Neural progenitor cell (in vitro differentiated cells): ENCODE measurements around the gene SLC4A11. TPM values are rescaled to one million over a fixed set of nuclear protein-coding genes. Genes with fewer than 3 reads are reported as not detected.

Source experiments
- DNase-seq: peaks from one replicate; pipeline ENCODE4 v3.0.0-alpha.2; 2016; ENCODE audit warnings: low spot score
- H2AFZ ChIP-seq: fragments of 200-600 bp; sonication (generic); replicated peaks from 2 replicates; pipeline ENCODE4 v1.6.1; 2016; ENCODE audit warnings: antibody characterized with exemption
- H3F3A ChIP-seq: fragments of 200-600 bp; sonication (generic); 2 replicates; pipeline ENCODE4 v1.6.1; 2016; ENCODE audit warnings: antibody characterized with exemption, low read depth
- H3K27ac ChIP-seq: fragments of 200-600 bp; sonication (generic); 2 replicates; pipeline ENCODE4 v1.5.1; 2016; ENCODE audit warnings: mild to moderate bottlenecking
- H3K27me3 ChIP-seq: fragments of 200-600 bp; sonication (generic); 2 replicates; pipeline ENCODE4 v1.6.1; 2016; ENCODE audit warnings: mild to moderate bottlenecking, moderate library complexity
- H3K36me3 ChIP-seq: fragments of 200-600 bp; sonication (generic); 2 replicates; pipeline ENCODE4 v1.5.1; 2016
- H3K4me1 ChIP-seq: fragments of 200-600 bp; sonication (generic); 2 replicates; pipeline ENCODE4 v1.6.1; 2016; ENCODE audit warnings: mixed run types
- H3K4me2 ChIP-seq: fragments of 200-600 bp; sonication (generic); 2 replicates; pipeline ENCODE4 v1.6.1; 2016
- H3K4me3 ChIP-seq: fragments of 200-600 bp; sonication (generic); 2 replicates; pipeline ENCODE4 v1.5.1; 2016
- H3K79me2 ChIP-seq: fragments of 200-600 bp; sonication (generic); 2 replicates; pipeline ENCODE4 v1.6.1; 2016; ENCODE audit warnings: low read depth
- H3K9ac ChIP-seq: fragments of 200-600 bp; sonication (generic); 2 replicates; pipeline ENCODE4 v1.6.1; 2016
- H3K9me3 ChIP-seq: fragments of 200-600 bp; sonication (generic); 2 replicates; pipeline ENCODE4 v1.5.1; 2016; ENCODE audit warnings: low read depth
- H4K20me1 ChIP-seq: fragments of 200-600 bp; sonication (generic); 2 replicates; pipeline ENCODE4 v1.6.1; 2016; ENCODE audit warnings: low read depth
- H3K27ac Mint-ChIP-seq: 3 replicates; pipeline ENCODE4 v1.8.0; 2021; ENCODE audit warnings: mixed read lengths
- H3K27me3 Mint-ChIP-seq: 2 replicates; pipeline ENCODE4 v1.8.0; 2022; ENCODE audit warnings: low read depth, mild to moderate bottlenecking, inconsistent platforms, moderate library complexity, mixed read lengths; ENCODE audit not compliant: insufficient read depth
- H3K36me3 Mint-ChIP-seq: 3 replicates; pipeline ENCODE4 v1.8.0; 2021; ENCODE audit warnings: mixed read lengths
- H3K4me1 Mint-ChIP-seq: 3 replicates; pipeline ENCODE4 v1.8.0; 2021; ENCODE audit warnings: mixed read lengths
- H3K4me3 Mint-ChIP-seq: 3 replicates; pipeline ENCODE4 v1.8.0; 2021; ENCODE audit warnings: mild to moderate bottlenecking, moderate library complexity, mixed read lengths
- H3K9me3 Mint-ChIP-seq: 3 replicates; pipeline ENCODE4 v1.8.0; 2020; ENCODE audit warnings: mixed read lengths
- CTCF ChIP-seq: fragments of 200-600 bp; sonication (generic); IDR thresholded peaks from 2 replicates; pipeline ENCODE4 v1.5.1; 2017; ENCODE audit warnings: antibody characterized with exemption, mild to moderate bottlenecking
- EZH2 ChIP-seq: fragments of 200-600 bp; sonication (generic); IDR thresholded peaks from 2 replicates; pipeline ENCODE4 v1.6.1; 2017; ENCODE audit warnings: antibody characterized with exemption, mild to moderate bottlenecking, moderate library complexity
- EZH2phosphoT487 ChIP-seq: fragments of 200-600 bp; sonication (generic); IDR thresholded peaks from 2 replicates; pipeline ENCODE4 v1.6.1; 2017; ENCODE audit warnings: antibody characterized with exemption
- total RNA-seq: library from RNA; depleted of rRNA; stranded (reverse); fragments of >200 nt; gene quantifications from 2 replicates; pipeline ENCODE4 v1.2.3, GENCODE V29; 2015; ENCODE audit warnings: low replicate concordance

Gene SLC4A11
- total RNA-seq, 1 donor from 2014 or later: 0.95 TPM

- Mint-ChIP-seq H3K4me1 (no peaks in the 10 kb centered on the region), H3K9me3 (no peaks in the 10 kb centered on the region), H3K27ac (no peak overlapping the region), H3K27me3 (peaks cover 4% of the 10 kb centered on the region), H3K36me3 (peaks cover 6% of the 10 kb centered on the region), H3K4me3 (no peak overlapping the region)
- no peak for DNase-seq
- Histone ChIP-seq H3K27me3 (no peaks in the 10 kb centered on the region), H3K27ac (no peak overlapping the region), H3K36me3 (no peaks in the 10 kb centered on the region), H4K20me1 (no peaks in the 10 kb centered on the region), H3K9ac (no peak overlapping the region), H3K9me3 (no peaks in the 10 kb centered on the region), H2AFZ (no peak overlapping the region), H3K4me2 (no peak overlapping the region), H3K79me2 (no peaks in the 10 kb centered on the region), H3K4me1 (no peaks in the 10 kb centered on the region), H3K4me3 (no peak overlapping the region), H3F3A (no peaks in the 10 kb centered on the region)
- TF ChIP-seq EZH2 (no peak), CTCF (no peak), EZH2phosphoT487 (no peak)
Measured at GRCh38 chr20:3223651-3223993, 15.4 kb downstream of the SLC4A11 start.

DNA sequence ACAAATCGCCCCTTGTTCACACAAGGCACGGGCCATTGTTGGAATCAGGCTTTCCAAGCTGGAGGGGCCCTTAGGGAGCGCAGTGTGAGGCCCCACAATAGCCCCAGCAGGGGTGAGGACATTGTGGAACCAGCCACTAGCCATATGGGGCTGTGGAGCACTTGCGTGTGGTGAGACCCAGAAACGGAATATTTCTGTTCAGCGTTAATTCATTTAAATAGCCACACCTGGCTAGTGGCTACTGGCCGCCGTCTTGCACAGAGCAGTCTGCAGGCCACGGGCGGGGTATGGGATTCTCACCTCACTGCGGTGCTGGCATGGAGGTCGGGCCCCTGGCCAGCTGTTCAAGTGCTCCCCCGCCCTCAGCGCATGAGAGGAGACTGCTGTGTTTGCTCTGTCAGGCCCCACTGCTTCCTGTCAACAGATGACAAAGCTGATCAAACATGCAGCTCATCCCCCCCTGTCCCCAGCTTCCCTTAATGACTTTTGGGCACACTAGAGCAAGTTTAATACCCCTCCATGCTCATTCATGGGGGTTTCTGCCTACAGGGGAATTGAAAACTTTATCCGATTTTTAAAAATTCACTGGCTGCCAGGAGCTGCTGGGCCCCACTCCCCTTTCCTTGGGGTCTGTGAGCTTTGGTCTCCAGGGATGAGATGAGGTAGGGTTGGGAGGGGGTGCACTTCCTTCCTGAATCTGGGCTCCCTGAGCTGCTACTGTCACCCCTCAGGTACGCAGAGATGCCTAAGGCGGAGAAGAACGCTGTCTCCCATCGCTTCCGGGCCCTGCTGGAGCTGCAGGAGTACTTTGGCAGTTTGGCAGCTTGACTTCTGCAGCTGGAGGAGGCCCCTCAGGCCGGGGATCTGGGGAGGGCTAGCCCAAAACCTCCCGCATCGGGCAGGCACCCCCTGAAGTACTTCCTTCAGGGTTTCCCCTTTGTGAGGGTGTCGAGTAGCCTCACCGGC lies 16.1 kb downstream of the SLC4A11 start:
- Mint-ChIP-seq H3K4me1 (no peaks in the 10 kb centered on the region), H3K27me3 (peaks cover 4% of the 10 kb centered on the region), H3K9me3 (no peaks in the 10 kb centered on the region), H3K36me3 (peaks cover 6% of the 10 kb centered on the region), H3K4me3 (no peak overlapping the region), H3K27ac (no peak overlapping the region)
- Histone ChIP-seq H2AFZ (no peak overlapping the region), H3K79me2 (no peaks in the 10 kb centered on the region), H3K27ac (no peak overlapping the region), H3K9me3 (no peaks in the 10 kb centered on the region), H3K4me2 (no peak overlapping the region), H3K4me1 (no peaks in the 10 kb centered on the region), H4K20me1 (no peaks in the 10 kb centered on the region), H3K27me3 (no peaks in the 10 kb centered on the region), H3F3A (peaks cover 5% of the 10 kb centered on the region), H3K36me3 (no peaks in the 10 kb centered on the region), H3K4me3 (no peak overlapping the region), H3K9ac (no peak overlapping the region)
- no peak for TF ChIP-seq CTCF
- DNase-seq: no peak

DNA sequence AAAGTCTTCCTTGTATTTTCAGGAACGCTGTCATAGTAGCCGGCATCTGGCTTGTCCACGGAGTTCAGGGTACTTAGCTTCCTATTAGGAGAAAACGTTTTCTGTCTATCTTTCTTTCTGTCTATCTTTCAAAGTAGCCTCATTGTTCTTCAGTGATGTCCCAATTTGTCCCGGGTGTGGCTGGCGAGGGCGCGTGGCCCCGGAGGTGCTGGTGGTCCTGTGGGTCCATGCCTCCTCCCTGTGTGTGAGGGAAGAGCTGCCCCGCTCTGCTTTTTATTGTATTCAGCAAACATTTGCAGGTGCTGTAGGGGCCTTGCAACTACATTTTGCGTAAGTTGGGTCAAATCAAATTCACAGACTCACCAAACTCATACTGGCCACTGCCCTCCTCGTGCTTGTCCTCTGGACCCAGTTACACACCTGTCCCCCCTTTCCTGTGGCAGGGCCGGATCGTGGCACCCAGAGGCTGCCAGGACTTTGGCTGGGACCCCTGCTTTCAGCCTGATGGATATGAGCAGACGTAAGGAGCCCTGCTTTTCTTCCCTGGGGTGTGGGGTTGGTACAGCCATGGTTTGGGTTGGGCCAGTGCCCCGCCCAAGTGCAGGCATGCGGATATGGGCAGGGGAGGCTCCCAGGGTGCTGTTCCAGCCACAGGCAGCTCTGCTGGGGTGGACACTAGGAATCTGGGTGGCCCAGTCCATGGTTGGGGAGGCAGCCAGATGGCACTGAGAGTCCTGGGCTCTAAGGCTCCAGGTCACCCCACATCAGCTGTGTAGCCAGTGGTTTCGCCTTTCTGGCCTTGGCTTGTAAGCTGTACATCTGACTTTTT lies 17.4 kb downstream of the SLC4A11 start:
- H4K20me1 ChIP-seq: no peaks in the 10 kb centered on the region
- no peak overlapping the region for H2AFZ ChIP-seq
- peaks cover 3% of the 10 kb centered on the region for H3K27me3 Mint-ChIP-seq
- H3K4me2 ChIP-seq: no peak overlapping the region
- no peaks in the 10 kb centered on the region for H3K4me1 Mint-ChIP-seq
- H3F3A ChIP-seq: peaks cover 10% of the 10 kb centered on the region
- no peaks in the 10 kb centered on the region for H3K79me2 ChIP-seq
- TF ChIP-seq EZH2phosphoT487 (no peak), CTCF (no peak), EZH2 (no peak)
- no peak overlapping the region for H3K27ac ChIP-seq
- H3K9me3 ChIP-seq: no peaks in the 10 kb centered on the region
- peaks cover 6% of the 10 kb centered on the region for H3K36me3 Mint-ChIP-seq
- no peaks in the 10 kb centered on the region for H3K27me3 ChIP-seq
- no peak overlapping the region for H3K4me3 Mint-ChIP-seq
- peak overlapping the region; percentile 40 for H3K27ac Mint-ChIP-seq
- H3K9me3 Mint-ChIP-seq: no peaks in the 10 kb centered on the region
- H3K4me1 ChIP-seq: no peaks in the 10 kb centered on the region
- no peak overlapping the region for H3K4me3 ChIP-seq
- H3K9ac ChIP-seq: no peak overlapping the region
- no peaks in the 10 kb centered on the region for H3K36me3 ChIP-seq
- no peak for DNase-seq
